ENCODE data around the gene GAGE12E.
"Not testable (repeated sequence)": the region's sequence is repeated elsewhere in the genome, so short reads cannot be mapped to it uniquely, and the experiment has no call there.

DNA sequence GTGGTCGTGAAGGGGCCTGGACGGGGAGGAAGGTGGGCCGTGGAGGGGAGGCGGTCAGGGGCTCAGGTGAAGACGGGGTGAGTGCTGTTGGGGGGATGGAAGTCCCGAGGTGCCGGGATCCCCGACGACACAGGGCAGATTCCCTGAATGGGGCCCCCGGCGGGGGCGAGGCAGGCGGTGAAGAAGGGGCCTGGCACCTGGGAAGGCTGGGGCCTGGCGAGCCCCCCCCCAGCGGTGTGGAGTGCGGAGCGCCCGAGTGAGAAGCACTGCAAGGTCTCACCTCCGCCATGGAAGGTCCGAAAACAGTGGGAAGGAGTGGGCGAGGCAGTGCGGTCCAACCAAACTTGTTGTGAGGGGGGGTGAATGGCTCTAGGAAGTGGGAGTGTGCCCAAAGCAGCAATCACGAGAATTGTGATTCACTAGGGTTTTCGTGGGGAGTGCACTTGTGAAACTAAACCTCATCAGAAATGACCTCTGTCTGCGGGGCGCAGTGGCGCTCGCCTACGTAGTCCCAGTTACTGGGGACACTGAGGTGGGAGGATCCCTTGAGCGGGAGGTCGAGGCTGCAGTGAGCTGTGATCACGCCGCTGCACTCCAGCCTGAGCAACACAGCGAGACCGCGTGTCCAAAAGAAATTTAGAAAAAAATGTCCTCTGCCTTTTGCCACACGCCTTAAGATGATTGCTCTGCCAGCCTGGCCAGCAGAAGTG lies 38.8 kb downstream of the GAGE12E start:
- TF ChIP-seq POLR2AphosphoS5 (IDR thresholded peaks at IDR 0.05; ENCODE audit: low read depth, low read length); POLR2A (IDR thresholded peaks at IDR 0.05; ENCODE audit: low read depth, low read length); PAX5 (IDR thresholded peaks at IDR 0.05; ENCODE audit: insufficient read depth, low read length, severe bottlenecking); TAF1 (IDR thresholded peaks at IDR 0.05; ENCODE audit: low read depth, low read length); SPI1 (IDR thresholded peaks at IDR 0.05; ENCODE audit: low read depth, low read length): not testable (repeated sequence)
